ENCODE measurements around the gene IL12A. TPM values are rescaled to one million over a fixed set of nuclear protein-coding genes. Genes with fewer than 3 reads are reported as not detected.

Gene IL12A
- total and polyA plus RNA-seq, 10 of the 15 experiments (the other 5 are each of a cell fraction or from before 2014, with no cell fraction given): 0.50 to 10.9 (median 3.5) TPM

- TF ChIP-seq SREBF1 (IDR thresholded peaks at IDR 0.05; ENCODE audit: low read length): no peak
- TF ChIP-seq SUZ12 (IDR thresholded peaks at IDR 0.05; ENCODE audit: unreplicated experiment): no peak
- peak; percentile 97 for TF ChIP-seq POU2F2 (IDR thresholded peaks at IDR 0.05; ENCODE audit: borderline replicate concordance, low read depth, low read length)
- no peak for TF ChIP-seq PAX8 (IDR thresholded peaks at IDR 0.05)
- TF ChIP-seq MXI1 (IDR thresholded peaks at IDR 0.05; ENCODE audit: low read depth, low read length): no peak
- no peak for TF ChIP-seq BCLAF1 (IDR thresholded peaks at IDR 0.05)
- TF ChIP-seq MTA3 (IDR thresholded peaks at IDR 0.05; ENCODE audit: borderline replicate concordance, low read length): no peak
- no peak for TF ChIP-seq MYB (IDR thresholded peaks at IDR 0.05; ENCODE audit: borderline replicate concordance, low read depth, low read length)
- 0 out of 2 replicates have a peak, but pooled peaks have one; percentile 51 for TF ChIP-seq ZNF217 (IDR thresholded peaks at IDR 0.05)
- TF ChIP-seq POLR2AphosphoS2 (IDR thresholded peaks at IDR 0.05; ENCODE audit: low read depth, low read length): no peak
- TF ChIP-seq, protein P1, sequence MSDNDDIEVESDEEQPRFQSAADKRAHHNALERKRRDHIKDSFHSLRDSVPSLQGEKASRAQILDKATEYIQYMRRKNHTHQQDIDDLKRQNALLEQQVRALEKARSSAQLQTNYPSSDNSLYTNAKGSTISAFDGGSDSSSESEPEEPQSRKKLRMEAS (IDR thresholded peaks at IDR 0.05; ENCODE audit: low read depth, low read length): no peak; the same call in 1 of the 2 replicates
- peak; percentile 76 for TF ChIP-seq RAD21 (IDR thresholded peaks at IDR 0.05; ENCODE audit: insufficient read depth, low read depth, low read length)
- no peak for TF ChIP-seq RAD51 (IDR thresholded peaks at IDR 0.05)
- TF ChIP-seq CREM (IDR thresholded peaks at IDR 0.05; ENCODE audit: low read depth): peak; percentile 70
- TF ChIP-seq NR2C2 (IDR thresholded peaks at IDR 0.05; ENCODE audit: borderline replicate concordance, control insufficient read depth, insufficient read length, low read depth): no peak
- no peak for TF ChIP-seq HCFC1 (IDR thresholded peaks at IDR 0.05; ENCODE audit: low read length)
- TF ChIP-seq YBX1 (IDR thresholded peaks at IDR 0.05): no peak
- TF ChIP-seq MEF2B (IDR thresholded peaks at IDR 0.05; ENCODE audit: partially characterized antibody, poor library complexity, severe bottlenecking): peak; percentile 21
- TF ChIP-seq MEF2A (IDR thresholded peaks at IDR 0.05; ENCODE audit: insufficient read depth, low read depth, low read length): peak; percentile 35; the same call in 1 of the 2 replicates
- peak; percentile 79 for TF ChIP-seq IKZF1 (conservative IDR thresholded peaks at IDR 0.05)
- no peak for TF ChIP-seq RCOR1 (conservative IDR thresholded peaks at IDR 0.05; ENCODE audit: low read depth, low read length)
- TF ChIP-seq STAT1 (conservative IDR thresholded peaks at IDR 0.05): no peak
- TF ChIP-seq FOS (IDR thresholded peaks at IDR 0.05; ENCODE audit: borderline replicate concordance, extremely low read depth, insufficient read length): no peak
- TF ChIP-seq ZBED1 (IDR thresholded peaks at IDR 0.05; ENCODE audit: borderline replicate concordance): no peak
- peak; percentile 96 for TF ChIP-seq BHLHE40 (IDR thresholded peaks at IDR 0.05; ENCODE audit: borderline replicate concordance in 1 of 2, low read depth in 2 of 2, low read length in 1 of 2)
- TF ChIP-seq TCF3 (IDR thresholded peaks at IDR 0.05; ENCODE audit: borderline replicate concordance, insufficient read depth, low read depth, low read length): 0 out of 2 replicates have a peak, but pooled peaks have one; percentile 10
- peak; percentile 10 for TF ChIP-seq SP1 (IDR thresholded peaks at IDR 0.05; ENCODE audit: low read depth, low read length)
- TF ChIP-seq, protein P2, sequence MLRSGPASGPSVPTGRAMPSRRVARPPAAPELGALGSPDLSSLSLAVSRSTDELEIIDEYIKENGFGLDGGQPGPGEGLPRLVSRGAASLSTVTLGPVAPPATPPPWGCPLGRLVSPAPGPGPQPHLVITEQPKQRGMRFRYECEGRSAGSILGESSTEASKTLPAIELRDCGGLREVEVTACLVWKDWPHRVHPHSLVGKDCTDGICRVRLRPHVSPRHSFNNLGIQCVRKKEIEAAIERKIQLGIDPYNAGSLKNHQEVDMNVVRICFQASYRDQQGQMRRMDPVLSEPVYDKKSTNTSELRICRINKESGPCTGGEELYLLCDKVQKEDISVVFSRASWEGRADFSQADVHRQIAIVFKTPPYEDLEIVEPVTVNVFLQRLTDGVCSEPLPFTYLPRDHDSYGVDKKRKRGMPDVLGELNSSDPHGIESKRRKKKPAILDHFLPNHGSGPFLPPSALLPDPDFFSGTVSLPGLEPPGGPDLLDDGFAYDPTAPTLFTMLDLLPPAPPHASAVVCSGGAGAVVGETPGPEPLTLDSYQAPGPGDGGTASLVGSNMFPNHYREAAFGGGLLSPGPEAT (IDR thresholded peaks at IDR 0.05; ENCODE audit: low read depth): peak; percentile 45; the same call in 1 of the 2 replicates
Measured at GRCh38 chr3:159988617-159989271, at the start of gene IL12A (continued).
